ENCODE measurements around the gene AVPR1A.
A peak's percentile ranks its signal among the peaks of the same experiment; 100 is the strongest.

Gene AVPR1A

DNA sequence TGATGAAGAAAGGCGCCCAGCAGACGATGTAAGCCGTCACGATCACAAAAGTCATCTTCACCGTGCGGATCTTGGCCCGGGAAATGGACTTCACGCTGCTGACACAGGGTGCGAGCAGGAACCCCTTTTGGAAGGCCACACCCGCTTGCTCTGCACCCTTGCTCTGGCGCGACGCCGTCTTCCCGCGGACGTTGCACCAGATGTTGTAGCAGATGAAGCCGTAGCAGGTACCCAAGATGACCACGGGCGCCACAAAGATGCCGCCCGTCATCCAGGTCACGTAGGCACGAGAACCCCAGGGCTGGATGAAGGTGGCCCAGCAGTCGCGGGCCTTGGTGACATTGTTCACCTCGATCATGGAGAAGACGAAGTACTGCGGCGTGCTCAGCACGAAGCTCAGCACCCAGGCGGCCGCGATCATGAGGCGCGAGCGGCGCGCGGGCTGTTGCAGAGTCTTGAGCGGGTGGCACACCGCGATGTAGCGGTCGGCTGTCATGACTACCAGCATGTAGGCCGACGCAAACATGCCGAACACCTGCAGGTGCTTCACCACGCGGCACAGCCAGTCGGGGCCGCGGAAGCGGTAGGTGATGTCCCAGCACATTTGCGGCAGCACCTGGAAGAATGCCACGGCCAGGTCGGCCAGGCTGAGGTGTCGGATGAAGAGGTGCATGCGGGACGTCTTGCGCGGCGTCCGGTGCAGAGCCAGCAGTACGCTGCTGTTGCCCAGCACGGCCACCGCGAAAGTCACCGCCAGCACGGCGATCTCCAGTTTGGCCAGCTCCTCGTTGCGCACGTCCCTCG lies 890 bp downstream of the AVPR1A start:
- Histone ChIP-seq H3K27me3 (ENCODE audit: control insufficient read depth, insufficient read depth, low read length) (peaks cover 60% of the 10 kb centered on the region), H3K4me3 (ENCODE audit: low read depth, low read length) (peak overlapping the region; percentile 80), H3K4me1 (ENCODE audit: control insufficient read depth, insufficient read depth, low read length) (no peaks in the 10 kb centered on the region), H3K36me3 (ENCODE audit: control insufficient read depth, insufficient read depth, low read length) (no peaks in the 10 kb centered on the region), H3K9ac (ENCODE audit: low read depth, low read length) (no peak overlapping the region), H3K9me3 (ENCODE audit: control insufficient read depth, insufficient read depth, low read length) (no peaks in the 10 kb centered on the region)

- peaks cover 29% of the 10 kb centered on the region for H3K27me3 ChIP-seq (ENCODE audit: control insufficient read depth, insufficient read depth, low read length)
- H3K9me3 ChIP-seq (ENCODE audit: control insufficient read depth, insufficient read depth, low read length): no peaks in the 10 kb centered on the region
- no peaks in the 10 kb centered on the region for H3K36me3 ChIP-seq (ENCODE audit: control insufficient read depth, insufficient read depth, low read length)
- no peaks in the 10 kb centered on the region for H3K4me1 ChIP-seq (ENCODE audit: control insufficient read depth, insufficient read depth, low read length)
- H3K9ac ChIP-seq (ENCODE audit: low read depth, low read length): no peak overlapping the region
- H3K4me3 ChIP-seq (ENCODE audit: low read depth, low read length): no peak overlapping the region
Observed at GRCh38 chr12:63144556-63144955, 6.4 kb downstream of the AVPR1A start.

- Histone ChIP-seq H3K9me3 (ENCODE audit: control insufficient read depth, insufficient read depth, low read length) (no peaks in the 10 kb centered on the region), H3K27me3 (ENCODE audit: control insufficient read depth, insufficient read depth, low read length) (no peaks in the 10 kb centered on the region), H3K36me3 (ENCODE audit: control insufficient read depth, insufficient read depth, low read length) (no peaks in the 10 kb centered on the region), H3K4me3 (ENCODE audit: low read depth, low read length) (no peak overlapping the region), H3K4me1 (ENCODE audit: control insufficient read depth, insufficient read depth, low read length) (no peaks in the 10 kb centered on the region), H3K9ac (ENCODE audit: low read depth, low read length) (no peak overlapping the region)
Observed at GRCh38 chr12:63138488-63138887, 12.5 kb downstream of the AVPR1A start.

- Histone ChIP-seq H3K4me1 (ENCODE audit: control insufficient read depth, insufficient read depth, low read length) (no peaks in the 10 kb centered on the region), H3K9ac (ENCODE audit: low read depth, low read length) (no peak overlapping the region), H3K36me3 (ENCODE audit: control insufficient read depth, insufficient read depth, low read length) (no peaks in the 10 kb centered on the region), H3K9me3 (ENCODE audit: control insufficient read depth, insufficient read depth, low read length) (no peaks in the 10 kb centered on the region), H3K4me3 (ENCODE audit: low read depth, low read length) (no peak overlapping the region), H3K27me3 (ENCODE audit: control insufficient read depth, insufficient read depth, low read length) (no peaks in the 10 kb centered on the region)
Observed at GRCh38 chr12:63133981-63134380, 17.0 kb downstream of the AVPR1A start.

- Histone ChIP-seq H3K4me1 (ENCODE audit: control insufficient read depth, insufficient read depth, low read length) (no peaks in the 10 kb centered on the region), H3K4me3 (ENCODE audit: low read depth, low read length) (no peak overlapping the region), H3K27me3 (ENCODE audit: control insufficient read depth, insufficient read depth, low read length) (no peaks in the 10 kb centered on the region), H3K9ac (ENCODE audit: low read depth, low read length) (no peak overlapping the region), H3K36me3 (ENCODE audit: control insufficient read depth, insufficient read depth, low read length) (no peaks in the 10 kb centered on the region), H3K9me3 (ENCODE audit: control insufficient read depth, insufficient read depth, low read length) (no peaks in the 10 kb centered on the region)
Observed at GRCh38 chr12:63132201-63132600, 18.8 kb downstream of the AVPR1A start.

DNA sequence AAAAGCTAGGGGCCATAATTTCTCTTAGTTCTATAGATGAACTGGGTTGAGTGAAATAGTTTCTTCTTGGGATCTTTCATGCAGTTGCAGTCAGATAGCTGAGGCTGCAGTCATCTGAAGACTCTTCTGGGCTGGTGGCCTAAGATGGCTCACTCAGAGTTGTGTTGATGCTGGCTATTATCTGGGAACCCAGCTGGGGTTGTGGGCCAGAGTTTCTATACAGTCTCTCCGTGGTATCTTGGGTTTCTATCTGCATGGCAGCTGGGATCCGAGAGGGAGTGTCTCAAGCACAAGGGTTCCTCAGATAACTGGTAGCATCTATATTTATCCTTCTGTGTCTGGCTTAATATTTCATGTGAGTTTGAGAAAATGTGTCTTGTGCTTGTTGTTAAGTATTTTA lies 21.1 kb downstream of the AVPR1A start:
- Histone ChIP-seq H3K4me3 (ENCODE audit: low read depth, low read length) (no peak overlapping the region), H3K9ac (ENCODE audit: low read depth, low read length) (no peak overlapping the region), H3K9me3 (ENCODE audit: control insufficient read depth, insufficient read depth, low read length) (no peaks in the 10 kb centered on the region), H3K4me1 (ENCODE audit: control insufficient read depth, insufficient read depth, low read length) (no peaks in the 10 kb centered on the region), H3K36me3 (ENCODE audit: control insufficient read depth, insufficient read depth, low read length) (no peaks in the 10 kb centered on the region), H3K27me3 (ENCODE audit: control insufficient read depth, insufficient read depth, low read length) (no peaks in the 10 kb centered on the region)

DNA sequence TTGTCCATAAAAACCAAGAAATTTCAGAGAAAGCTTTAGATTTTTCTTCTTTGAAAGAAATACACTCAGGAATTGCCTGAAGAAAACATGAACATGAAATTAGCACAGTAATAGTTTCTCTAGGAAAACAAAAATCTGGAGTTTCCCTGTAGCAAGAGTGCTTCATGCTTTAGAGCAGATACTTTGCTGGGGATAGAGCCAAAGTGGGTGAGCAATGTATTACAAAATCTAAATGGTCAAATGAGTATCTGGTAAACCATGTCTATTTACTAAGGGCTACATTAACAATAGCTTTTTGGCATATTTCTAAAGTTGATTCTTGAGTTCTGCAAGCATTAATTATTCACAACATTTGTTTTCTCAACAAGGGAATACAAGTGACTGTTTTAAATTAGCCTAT lies 26.2 kb downstream of the AVPR1A start:
- H3K4me3 ChIP-seq (ENCODE audit: low read depth, low read length): no peak overlapping the region
- no peaks in the 10 kb centered on the region for H3K4me1 ChIP-seq (ENCODE audit: control insufficient read depth, insufficient read depth, low read length)
- no peaks in the 10 kb centered on the region for H3K36me3 ChIP-seq (ENCODE audit: control insufficient read depth, insufficient read depth, low read length)
- no peaks in the 10 kb centered on the region for H3K27me3 ChIP-seq (ENCODE audit: control insufficient read depth, insufficient read depth, low read length)
- H3K9me3 ChIP-seq (ENCODE audit: control insufficient read depth, insufficient read depth, low read length): no peaks in the 10 kb centered on the region
- no peak overlapping the region for H3K9ac ChIP-seq (ENCODE audit: low read depth, low read length)

DNA sequence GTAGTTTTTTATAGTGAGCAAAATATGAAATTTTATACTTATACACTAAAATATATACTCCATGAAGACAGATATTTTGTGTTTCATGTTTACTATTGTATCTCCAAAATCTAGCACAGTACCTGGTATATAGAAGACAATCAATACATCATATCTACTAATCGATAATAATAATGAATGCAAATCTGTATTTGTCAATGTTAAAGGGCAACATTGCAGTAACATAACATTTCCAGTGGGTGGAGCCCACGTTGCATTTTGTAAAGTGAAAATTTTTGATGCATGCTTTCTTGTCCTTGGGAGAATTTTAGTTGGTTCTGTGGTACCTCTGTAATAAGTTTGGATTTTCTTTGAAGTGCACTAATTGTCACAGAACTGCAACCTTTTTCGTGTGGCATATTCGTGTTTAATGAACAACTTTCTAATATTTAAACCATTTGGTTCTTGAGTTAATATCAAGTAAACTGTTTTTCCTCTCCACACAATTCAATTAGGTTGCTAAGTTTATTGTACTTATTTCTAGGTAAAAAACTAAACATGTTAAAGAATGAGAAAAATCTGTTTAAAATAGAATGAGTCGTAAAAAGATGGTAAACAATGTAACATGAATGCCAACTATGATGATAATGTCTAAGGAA lies 47.4 kb downstream of the AVPR1A start:
- Histone ChIP-seq H3K27me3 (ENCODE audit: control insufficient read depth, insufficient read depth, low read length) (no peaks in the 10 kb centered on the region), H3K4me1 (ENCODE audit: control insufficient read depth, insufficient read depth, low read length) (no peaks in the 10 kb centered on the region), H3K9me3 (ENCODE audit: control insufficient read depth, insufficient read depth, low read length) (no peaks in the 10 kb centered on the region), H3K4me3 (ENCODE audit: low read depth, low read length) (no peak overlapping the region), H3K9ac (ENCODE audit: low read depth, low read length) (no peak overlapping the region), H3K36me3 (ENCODE audit: control insufficient read depth, insufficient read depth, low read length) (no peaks in the 10 kb centered on the region)

- Histone ChIP-seq H3K36me3 (ENCODE audit: control insufficient read depth, insufficient read depth, low read length) (no peaks in the 10 kb centered on the region), H3K9ac (ENCODE audit: low read depth, low read length) (no peak overlapping the region), H3K27me3 (ENCODE audit: control insufficient read depth, insufficient read depth, low read length) (no peaks in the 10 kb centered on the region), H3K4me3 (ENCODE audit: low read depth, low read length) (no peak overlapping the region), H3K4me1 (ENCODE audit: control insufficient read depth, insufficient read depth, low read length) (no peaks in the 10 kb centered on the region), H3K9me3 (ENCODE audit: control insufficient read depth, insufficient read depth, low read length) (no peaks in the 10 kb centered on the region)
Observed at GRCh38 chr12:63101920-63102319, 49.1 kb downstream of the AVPR1A start.

DNA sequence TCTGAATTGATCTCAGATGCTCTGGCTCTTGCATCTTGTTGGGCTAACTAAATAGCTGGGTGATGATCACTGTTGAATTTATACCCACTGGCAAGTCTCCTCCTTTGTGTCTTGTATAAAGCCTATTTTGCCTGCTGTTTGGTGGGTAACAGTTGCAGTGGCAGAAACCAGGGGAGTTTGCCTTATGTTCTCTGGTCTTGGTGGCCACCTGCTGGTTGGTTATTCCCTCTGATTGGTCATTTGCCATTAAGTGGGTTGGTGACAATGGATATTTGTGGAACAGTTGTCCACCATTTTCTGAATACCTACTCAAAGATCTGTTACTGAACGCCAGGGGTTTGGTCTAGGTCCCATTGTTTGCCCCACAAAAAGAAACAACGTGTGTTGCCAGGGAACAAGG lies 52.1 kb downstream of the AVPR1A start:
- Histone ChIP-seq H3K4me3 (ENCODE audit: low read depth, low read length) (no peak overlapping the region), H3K9me3 (ENCODE audit: control insufficient read depth, insufficient read depth, low read length) (no peaks in the 10 kb centered on the region), H3K27me3 (ENCODE audit: control insufficient read depth, insufficient read depth, low read length) (no peaks in the 10 kb centered on the region), H3K9ac (ENCODE audit: low read depth, low read length) (no peak overlapping the region), H3K36me3 (ENCODE audit: control insufficient read depth, insufficient read depth, low read length) (no peaks in the 10 kb centered on the region), H3K4me1 (ENCODE audit: control insufficient read depth, insufficient read depth, low read length) (peaks cover 2% of the 10 kb centered on the region)

DNA sequence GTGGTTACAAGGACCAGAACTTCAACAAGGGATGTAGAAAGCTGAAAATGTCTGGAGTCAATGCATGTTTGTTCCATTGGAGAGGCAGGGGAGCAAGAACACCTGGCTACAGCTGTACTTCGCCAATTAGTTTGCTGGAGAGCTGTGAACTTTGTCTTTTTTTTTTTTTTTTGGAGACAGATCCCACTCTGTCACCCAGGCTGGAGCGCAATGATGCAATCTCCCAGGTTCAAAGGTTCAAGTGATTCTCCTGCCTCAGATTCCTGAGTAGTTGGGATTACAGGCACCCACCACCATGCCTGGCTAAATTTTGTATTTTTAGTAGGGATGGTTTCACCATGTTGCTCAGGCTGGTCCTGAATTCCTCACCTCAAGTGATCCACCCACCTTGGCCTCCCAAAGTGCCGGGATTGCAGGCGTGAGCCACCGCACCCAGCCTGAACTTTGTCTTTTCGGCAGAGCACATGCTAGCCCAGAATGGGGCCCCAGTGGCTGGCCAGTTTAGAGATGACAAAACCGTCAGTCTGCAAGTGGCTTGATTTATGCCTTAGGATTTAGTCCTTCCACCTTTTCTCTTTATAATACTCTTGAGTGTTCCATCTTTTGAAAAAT lies 55.5 kb downstream of the AVPR1A start:
- Histone ChIP-seq H3K4me3 (ENCODE audit: low read depth, low read length) (no peak overlapping the region), H3K27me3 (ENCODE audit: control insufficient read depth, insufficient read depth, low read length) (no peaks in the 10 kb centered on the region), H3K4me1 (ENCODE audit: control insufficient read depth, insufficient read depth, low read length) (peaks cover 4% of the 10 kb centered on the region)

GRCh38 chr12:63093711-63094110 lies 57.3 kb downstream of the AVPR1A start:
- Histone ChIP-seq H3K36me3 (ENCODE audit: control insufficient read depth, insufficient read depth, low read length) (no peaks in the 10 kb centered on the region), H3K4me3 (ENCODE audit: low read depth, low read length) (no peak overlapping the region), H3K9me3 (ENCODE audit: control insufficient read depth, insufficient read depth, low read length) (no peaks in the 10 kb centered on the region), H3K4me1 (ENCODE audit: control insufficient read depth, insufficient read depth, low read length) (peaks cover 4% of the 10 kb centered on the region), H3K9ac (ENCODE audit: low read depth, low read length) (no peak overlapping the region), H3K27me3 (ENCODE audit: control insufficient read depth, insufficient read depth, low read length) (no peaks in the 10 kb centered on the region)

More for the DNA sequence above, 55.5 kb downstream of the AVPR1A start:
- no peaks in the 10 kb centered on the region for H3K9me3 ChIP-seq (ENCODE audit: control insufficient read depth, insufficient read depth, low read length)
- H3K36me3 ChIP-seq (ENCODE audit: control insufficient read depth, insufficient read depth, low read length): no peaks in the 10 kb centered on the region
- no peak overlapping the region for H3K9ac ChIP-seq (ENCODE audit: low read depth, low read length)
